ENCODE measurements around the gene APC.

APC gene

GRCh38 chr5:112844489-112844888 is 106.8 kb downstream of the APC start (continued):
- no peak for TF ChIP-seq CSRNP3 (CRISPR knock-in tag; IDR thresholded peaks at IDR 0.05)
- no peak for TF ChIP-seq BACH2 (CRISPR knock-in tag; IDR thresholded peaks at IDR 0.05; ENCODE audit: borderline replicate concordance)
- TF ChIP-seq, protein P1, sequence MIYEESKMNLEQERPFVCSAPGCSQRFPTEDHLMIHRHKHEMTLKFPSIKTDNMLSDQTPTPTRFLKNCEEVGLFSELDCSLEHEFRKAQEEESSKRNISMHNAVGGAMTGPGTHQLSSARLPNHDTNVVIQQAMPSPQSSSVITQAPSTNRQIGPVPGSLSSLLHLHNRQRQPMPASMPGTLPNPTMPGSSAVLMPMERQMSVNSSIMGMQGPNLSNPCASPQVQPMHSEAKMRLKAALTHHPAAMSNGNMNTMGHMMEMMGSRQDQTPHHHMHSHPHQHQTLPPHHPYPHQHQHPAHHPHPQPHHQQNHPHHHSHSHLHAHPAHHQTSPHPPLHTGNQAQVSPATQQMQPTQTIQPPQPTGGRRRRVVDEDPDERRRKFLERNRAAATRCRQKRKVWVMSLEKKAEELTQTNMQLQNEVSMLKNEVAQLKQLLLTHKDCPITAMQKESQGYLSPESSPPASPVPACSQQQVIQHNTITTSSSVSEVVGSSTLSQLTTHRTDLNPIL (CRISPR knock-in tag; IDR thresholded peaks at IDR 0.05; ENCODE audit: low read depth): no peak

- TF ChIP-seq ZNF70 (CRISPR knock-in tag; IDR thresholded peaks at IDR 0.05) (no peak), SNAI2 (CRISPR knock-in tag; IDR thresholded peaks at IDR 0.05) (no peak), ZFP30 (CRISPR knock-in tag; IDR thresholded peaks at IDR 0.05) (no peak), ZC3H10 (CRISPR knock-in tag; IDR thresholded peaks at IDR 0.05) (no peak), ARNTL (CRISPR knock-in tag; IDR thresholded peaks at IDR 0.05; ENCODE audit: borderline replicate concordance, low read depth) (no peak), CSRNP3 (CRISPR knock-in tag; IDR thresholded peaks at IDR 0.05) (no peak), ZNF8 (CRISPR knock-in tag; IDR thresholded peaks at IDR 0.05) (no peak), CSDC2 (CRISPR knock-in tag; IDR thresholded peaks at IDR 0.05) (no peak), GLIS3 (CRISPR knock-in tag; IDR thresholded peaks at IDR 0.05) (no peak), ZFP3 (CRISPR knock-in tag; IDR thresholded peaks at IDR 0.05) (no peak), TOX (CRISPR knock-in tag; IDR thresholded peaks at IDR 0.05; ENCODE audit: borderline replicate concordance) (no peak), TCF4 (CRISPR knock-in tag; IDR thresholded peaks at IDR 0.05; ENCODE audit: borderline replicate concordance) (no peak), ISL1 (CRISPR knock-in tag; IDR thresholded peaks at IDR 0.05) (no peak), ZNF565 (CRISPR knock-in tag; conservative IDR thresholded peaks at IDR 0.05; ENCODE audit: low read depth) (no peak), PPARA (CRISPR knock-in tag; IDR thresholded peaks at IDR 0.05; ENCODE audit: borderline replicate concordance) (no peak), ESRRG (CRISPR knock-in tag; IDR thresholded peaks at IDR 0.05) (no peak)
- TF ChIP-seq, protein P1 (CRISPR knock-in tag; IDR thresholded peaks at IDR 0.05; ENCODE audit: low read depth): no peak
- TF ChIP-seq, protein P2, sequence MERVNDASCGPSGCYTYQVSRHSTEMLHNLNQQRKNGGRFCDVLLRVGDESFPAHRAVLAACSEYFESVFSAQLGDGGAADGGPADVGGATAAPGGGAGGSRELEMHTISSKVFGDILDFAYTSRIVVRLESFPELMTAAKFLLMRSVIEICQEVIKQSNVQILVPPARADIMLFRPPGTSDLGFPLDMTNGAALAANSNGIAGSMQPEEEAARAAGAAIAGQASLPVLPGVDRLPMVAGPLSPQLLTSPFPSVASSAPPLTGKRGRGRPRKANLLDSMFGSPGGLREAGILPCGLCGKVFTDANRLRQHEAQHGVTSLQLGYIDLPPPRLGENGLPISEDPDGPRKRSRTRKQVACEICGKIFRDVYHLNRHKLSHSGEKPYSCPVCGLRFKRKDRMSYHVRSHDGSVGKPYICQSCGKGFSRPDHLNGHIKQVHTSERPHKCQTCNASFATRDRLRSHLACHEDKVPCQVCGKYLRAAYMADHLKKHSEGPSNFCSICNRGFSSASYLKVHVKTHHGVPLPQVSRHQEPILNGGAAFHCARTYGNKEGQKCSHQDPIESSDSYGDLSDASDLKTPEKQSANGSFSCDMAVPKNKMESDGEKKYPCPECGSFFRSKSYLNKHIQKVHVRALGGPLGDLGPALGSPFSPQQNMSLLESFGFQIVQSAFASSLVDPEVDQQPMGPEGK (CRISPR knock-in tag; IDR thresholded peaks at IDR 0.05; ENCODE audit: borderline replicate concordance): no peak
- no peak for ATAC-seq
These were observed 108.9 kb downstream of the APC start for GRCh38 chr5:112846556-112846955.

GRCh38 chr5:112847306-112847705 is 109.6 kb downstream of the APC start:
- TF ChIP-seq, protein P1 (CRISPR knock-in tag; IDR thresholded peaks at IDR 0.05; ENCODE audit: low read depth): no peak
- no peak for TF ChIP-seq POU6F1 (CRISPR knock-in tag; IDR thresholded peaks at IDR 0.05; ENCODE audit: borderline replicate concordance, low read depth)
- no peak for ATAC-seq

Measured in SK-N-SH treated with all-trans-retinoic acid at 6 μM for 48 hours (cell line).